HEK293 (cell line): ENCODE data around the gene PKN1.

ENCODE experiments used
- CTCF ChIP-seq: fragments of 450-650 bp; formaldehyde crosslinking; IDR thresholded peaks from 2 replicates; pipeline ENCODE4 v1.5.1; 2016; ENCODE audit warnings: missing biosample characterization, missing genetic modification characterization
- KLF1 ChIP-seq: fragments of 450-650 bp; formaldehyde crosslinking; IDR thresholded peaks from 2 replicates; pipeline ENCODE4 v1.5.1; 2016; ENCODE audit warnings: missing biosample characterization, missing genetic modification characterization
- REST ChIP-seq: fragments of 450-650 bp; formaldehyde crosslinking; IDR thresholded peaks from 2 replicates; pipeline ENCODE4 v1.5.1; 2016; ENCODE audit warnings: missing biosample characterization, missing genetic modification characterization
- SP3 ChIP-seq: fragments of 450-650 bp; formaldehyde crosslinking; IDR thresholded peaks from 2 replicates; pipeline ENCODE4 v1.5.1; 2016; ENCODE audit warnings: missing biosample characterization, missing genetic modification characterization
- ZBTB10 ChIP-seq: fragments of 450-650 bp; formaldehyde crosslinking; IDR thresholded peaks from 2 replicates; pipeline ENCODE4 v1.5.1; 2016; ENCODE audit warnings: missing biosample characterization, missing genetic modification characterization
- ZBTB11 ChIP-seq: fragments of 450-650 bp; formaldehyde crosslinking; conservative IDR thresholded peaks from 2 replicates; pipeline ENCODE4 v1.5.1; 2016; ENCODE audit warnings: low read depth, missing biosample characterization, missing genetic modification characterization
- ZNF114 ChIP-seq: fragments of 450-650 bp; formaldehyde crosslinking; IDR thresholded peaks from 2 replicates; pipeline ENCODE4 v1.5.0; 2017; ENCODE audit warnings: missing biosample characterization, missing genetic modification characterization
- ZNF391 ChIP-seq: fragments of 450-650 bp; formaldehyde crosslinking; IDR thresholded peaks from 2 replicates; pipeline ENCODE4 v1.5.1; 2016; ENCODE audit warnings: low read depth, missing biosample characterization, missing genetic modification characterization, borderline replicate concordance
- ZNF423 ChIP-seq: fragments of 450-650 bp; formaldehyde crosslinking; IDR thresholded peaks from 2 replicates; pipeline ENCODE4 v1.5.1; 2016; ENCODE audit warnings: missing biosample characterization, missing genetic modification characterization

- no peak for TF ChIP-seq CTCF (tag by site-specific recombination)
- TF ChIP-seq REST (tag by site-specific recombination): no peak
- no peak for TF ChIP-seq ZNF391 (tag by site-specific recombination)
- no peak for TF ChIP-seq ZBTB11 (tag by site-specific recombination)
- no peak for TF ChIP-seq SP3
- no peak for TF ChIP-seq ZNF423 (tag by site-specific recombination)
- TF ChIP-seq ZNF114 (tag by site-specific recombination): no peak
- TF ChIP-seq KLF1 (tag by site-specific recombination): no peak
- TF ChIP-seq ZBTB10 (tag by site-specific recombination): no peak
These were observed 41.8 kb upstream of the PKN1 start for GRCh38 chr19:14391156-14391821.
